GM18526 (cell line): ENCODE results near the gene ADAP1.

Source experiments
- POLR2A ChIP-seq: IDR thresholded peaks from 3 replicates; pipeline ENCODE4 v1.6.1; 2011; ENCODE audit not compliant: insufficient read length; ENCODE audit errors: extremely low read depth

The ADAP1 gene

GRCh38 chr7:990933-991728 is 36.7 kb upstream of the ADAP1 start:
- TF ChIP-seq POLR2A, result no peak

GRCh38 chr7:990352-990932 is 36.0 kb upstream of the ADAP1 start:
- no peak for TF ChIP-seq POLR2A

GRCh38 chr7:988963-989529 is 34.6 kb upstream of the ADAP1 start:
- no peak for TF ChIP-seq POLR2A

- TF ChIP-seq POLR2A, result no peak
These were observed 34.0 kb upstream of the ADAP1 start for GRCh38 chr7:988426-988911.

GRCh38 chr7:987909-988308 is 33.4 kb upstream of the ADAP1 start:
- no peak for TF ChIP-seq POLR2A

- no peak for TF ChIP-seq POLR2A
These were observed 32.6 kb upstream of the ADAP1 start for GRCh38 chr7:986766-987751.

GRCh38 chr7:985915-986741 is 31.6 kb upstream of the ADAP1 start:
- no peak for TF ChIP-seq POLR2A

GRCh38 chr7:985127-985416 is 30.6 kb upstream of the ADAP1 start:
- no peak for TF ChIP-seq POLR2A

- TF ChIP-seq POLR2A, result no peak
These were observed 30.1 kb upstream of the ADAP1 start for GRCh38 chr7:984361-985126.

- TF ChIP-seq POLR2A, result no peak
These were observed 29.2 kb upstream of the ADAP1 start for GRCh38 chr7:983616-984071.

GRCh38 chr7:983004-983615 is 28.6 kb upstream of the ADAP1 start, which contains the start of gene CYP2W1:
CYP2W1 (plus strand) TSS chr7:983181; CDS start chr7:983212, 31 bp downstream.
- TF ChIP-seq POLR2A, result no peak

GRCh38 chr7:982511-983003 is 28.1 kb upstream of the ADAP1 start:
- no peak for TF ChIP-seq POLR2A
